Measurements from ENCODE around the gene RETREG1.
A peak's percentile ranks its signal among the peaks of the same experiment; 100 is the strongest.
"Not testable (repeated sequence)": the region's sequence is repeated elsewhere in the genome, so short reads cannot be mapped to it uniquely, and the experiment has no call there.

Gene RETREG1

DNA sequence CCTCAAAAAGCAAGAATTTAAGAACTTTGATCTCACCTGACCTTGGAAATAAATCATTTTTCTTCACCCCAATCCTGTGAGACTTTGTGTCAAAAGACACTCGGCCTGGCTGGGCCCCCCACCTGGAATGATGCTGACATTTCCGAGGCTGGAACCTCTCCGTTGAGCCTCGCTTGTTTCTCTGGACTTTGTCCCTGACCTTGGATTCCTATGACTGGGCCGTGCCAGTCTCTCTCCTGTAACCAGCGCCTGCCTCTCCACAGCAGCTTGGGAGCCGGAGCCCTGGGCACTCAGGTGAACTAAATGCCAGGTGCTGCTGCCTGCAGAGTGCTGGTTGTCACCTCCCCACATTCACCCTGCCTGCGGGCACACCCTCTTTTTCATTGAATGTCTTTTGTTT lies 62.7 kb downstream of the RETREG1 start:
- no peak for DNase-seq (ENCODE audit: low read depth in 2 of 2)

DNA sequence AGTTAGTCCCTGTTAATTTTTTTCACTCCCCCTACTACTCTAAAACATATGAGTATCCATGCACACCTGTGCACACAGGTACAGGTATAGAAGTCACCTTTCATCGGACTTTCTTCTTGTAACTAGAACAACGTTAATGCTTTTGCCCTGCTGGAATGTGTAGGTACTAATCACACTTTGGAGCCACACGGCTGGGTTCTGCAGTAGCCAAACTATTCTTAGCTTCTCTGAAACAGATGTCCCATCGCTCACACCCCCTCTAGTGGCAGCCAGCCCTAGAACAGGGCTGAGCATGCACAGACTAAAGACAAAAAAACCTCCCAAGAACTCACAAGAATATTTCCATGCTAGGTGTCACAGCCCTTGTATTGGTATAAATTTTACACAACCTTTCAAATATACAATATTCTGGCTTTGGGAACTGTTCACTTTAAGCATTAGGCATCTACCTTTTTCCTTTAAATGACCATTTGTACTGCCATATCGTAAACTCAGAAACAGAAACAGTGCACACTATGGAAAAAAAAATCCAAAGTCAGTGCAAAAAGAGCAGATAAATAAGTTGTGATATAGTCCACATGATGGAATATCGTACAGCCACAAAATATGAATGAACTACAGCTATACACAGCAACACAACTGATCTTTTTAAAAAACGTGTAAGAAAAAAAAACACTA lies 64.0 kb downstream of the RETREG1 start:
- DNase-seq (ENCODE audit: low read depth in 2 of 2) = peak; percentile 14 to 50

DNA sequence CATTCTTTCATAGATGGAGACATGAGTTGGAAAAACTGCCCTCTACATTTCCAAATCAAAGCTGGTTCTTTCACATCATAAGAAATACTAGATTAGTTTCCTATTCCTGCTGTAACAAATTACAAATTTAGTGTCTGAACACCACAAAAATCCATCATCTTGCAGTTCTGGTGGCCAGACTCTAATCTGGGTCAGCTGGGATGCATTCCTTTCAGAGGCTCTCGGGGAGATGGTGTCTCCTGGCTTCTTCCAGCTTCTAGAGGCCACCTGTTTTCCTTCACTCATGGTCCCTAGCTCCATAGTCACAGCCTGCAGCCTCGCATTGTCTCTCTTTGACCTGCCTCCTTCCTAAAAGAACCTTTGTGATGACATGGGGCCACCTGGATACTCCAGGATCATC lies 65.2 kb downstream of the RETREG1 start:
- no peak for DNase-seq (ENCODE audit: low read depth in 2 of 2)

DNA sequence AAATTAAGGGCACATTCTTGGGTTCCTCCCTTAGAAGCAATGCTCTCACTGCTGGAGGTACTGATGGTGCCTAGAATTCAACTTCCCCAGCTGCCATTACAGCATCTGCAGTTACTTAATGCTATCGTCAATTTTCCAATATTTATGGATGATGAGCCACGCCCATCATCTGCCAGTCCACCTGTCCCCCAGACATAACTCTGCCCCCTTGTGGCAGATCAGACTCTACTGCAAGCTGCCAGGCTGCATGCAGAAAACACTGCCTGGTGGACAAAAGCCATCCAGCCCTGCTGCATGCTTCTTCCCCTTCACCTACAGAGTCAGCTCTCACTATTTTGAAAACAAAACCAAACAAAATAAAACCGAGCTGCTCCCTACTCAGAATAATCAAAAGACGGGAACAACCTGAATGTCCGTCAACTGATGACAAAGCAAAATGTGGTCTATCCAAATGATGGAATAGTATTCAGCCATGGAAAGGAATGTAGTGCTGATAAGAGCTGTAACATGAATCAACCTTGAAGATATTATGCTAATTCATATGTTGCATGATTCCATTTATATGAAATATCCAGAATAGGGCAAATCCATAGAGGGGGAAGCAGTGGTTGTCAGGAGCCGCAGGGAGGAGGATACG lies 66.4 kb downstream of the RETREG1 start:
- peak in 1 of 2 experiments; percentile 30 for DNase-seq (ENCODE audit: low read depth in 2 of 2)

DNA sequence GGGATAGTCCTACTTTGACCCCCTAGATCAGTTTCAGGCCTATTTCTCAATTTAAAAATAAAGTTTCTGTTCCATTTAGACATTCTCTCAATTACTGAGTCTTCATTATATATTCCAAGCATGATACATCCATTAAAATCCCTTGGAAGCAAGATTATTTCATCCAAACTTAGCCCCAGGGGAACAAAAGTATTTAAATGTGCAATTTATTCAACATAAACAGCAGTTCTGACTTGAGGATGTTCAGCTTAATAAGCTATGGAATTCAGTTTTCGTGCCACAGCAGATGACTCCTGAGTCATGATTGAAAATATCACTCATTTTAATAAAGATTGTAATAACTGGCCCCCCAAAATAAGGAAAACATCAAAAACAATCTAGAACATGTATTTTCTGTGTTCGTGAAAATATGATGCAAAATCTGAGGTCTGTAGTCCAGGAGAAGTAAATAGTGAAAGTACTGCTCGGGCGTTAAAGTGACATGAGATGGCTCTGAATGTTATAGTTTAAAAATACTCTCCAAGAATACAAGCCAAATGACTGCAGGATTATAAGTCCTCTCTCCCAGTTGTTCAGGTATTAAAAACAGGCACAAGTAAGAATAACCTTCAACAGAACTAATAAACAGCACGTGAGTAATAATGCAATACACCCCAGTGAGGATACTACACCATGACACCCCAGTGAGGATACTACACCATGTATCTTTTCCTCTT lies 67.1 kb downstream of the RETREG1 start:
- no peak for DNase-seq (ENCODE audit: low read depth in 2 of 2)

DNA sequence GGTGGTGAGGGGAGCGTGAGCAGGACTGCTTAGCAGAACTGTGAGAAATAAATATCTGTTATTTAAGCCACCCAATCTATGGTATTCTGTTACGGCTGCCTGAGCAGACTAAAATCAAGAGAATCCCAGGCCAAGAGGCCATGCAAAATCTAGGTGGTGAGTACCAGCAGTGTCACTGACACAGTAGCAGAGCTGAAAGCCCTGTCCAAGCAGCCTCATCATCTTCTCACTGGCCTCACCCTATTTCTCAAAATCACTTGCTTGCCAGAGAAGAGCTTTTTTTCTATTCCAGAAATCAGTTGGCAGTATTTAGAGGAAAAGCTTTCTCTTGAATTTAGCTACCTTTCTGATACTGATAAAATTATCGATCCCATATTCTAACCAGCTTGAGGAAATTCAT lies 68.0 kb downstream of the RETREG1 start:
- DNase-seq (ENCODE audit: low read depth in 2 of 2) = no peak

DNA sequence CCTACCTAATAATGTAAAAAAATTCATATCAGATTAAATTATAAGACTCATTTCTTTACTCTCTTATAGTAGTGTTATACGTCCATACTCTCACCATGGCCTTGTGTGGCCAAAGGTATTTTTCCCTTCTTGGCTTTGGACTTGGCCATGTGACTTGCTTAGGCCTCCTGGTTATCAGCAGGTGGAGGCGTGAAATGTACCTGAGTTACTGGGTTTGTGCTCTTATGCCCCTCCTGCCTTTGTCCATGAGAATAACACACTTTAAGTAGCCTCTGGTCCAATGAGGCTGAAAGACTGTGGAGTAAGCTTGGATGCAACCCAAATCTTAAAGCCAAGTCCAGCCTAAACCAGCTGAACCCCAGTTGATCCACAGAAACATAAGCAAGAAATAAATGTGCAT lies 68.7 kb downstream of the RETREG1 start:
- DNase-seq (ENCODE audit: low read depth in 2 of 2) = no peak

DNA sequence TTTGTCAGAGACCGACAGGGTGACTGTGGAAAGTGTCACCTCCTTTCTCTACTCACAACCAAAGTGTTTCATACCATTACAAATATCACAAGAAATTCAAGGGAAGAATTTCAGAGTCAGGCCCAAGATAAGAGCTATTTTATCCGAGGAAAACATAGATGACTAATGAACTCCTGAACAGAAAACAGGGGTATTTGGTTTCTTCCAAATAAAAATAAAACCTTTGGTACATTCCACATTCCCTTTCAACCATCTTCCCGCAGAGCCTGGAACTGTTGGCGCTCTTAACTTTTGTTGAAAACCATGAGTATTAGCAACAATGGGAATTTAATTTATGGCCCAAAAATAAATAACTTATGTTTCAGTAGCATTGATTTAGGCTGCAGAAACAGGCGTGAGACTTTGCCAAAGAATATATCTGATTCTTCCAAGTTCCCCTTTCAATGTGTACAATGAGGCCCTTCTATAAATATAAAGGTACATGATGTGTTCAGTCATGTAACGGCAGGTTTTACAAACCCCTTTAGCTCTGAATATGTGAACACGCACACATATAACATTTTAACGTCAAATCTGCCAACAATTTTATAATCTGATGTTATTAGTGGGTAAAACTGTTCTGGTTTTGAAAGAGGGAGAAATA lies 69.5 kb downstream of the RETREG1 start:
- no peak for DNase-seq (ENCODE audit: low read depth in 2 of 2)

DNA sequence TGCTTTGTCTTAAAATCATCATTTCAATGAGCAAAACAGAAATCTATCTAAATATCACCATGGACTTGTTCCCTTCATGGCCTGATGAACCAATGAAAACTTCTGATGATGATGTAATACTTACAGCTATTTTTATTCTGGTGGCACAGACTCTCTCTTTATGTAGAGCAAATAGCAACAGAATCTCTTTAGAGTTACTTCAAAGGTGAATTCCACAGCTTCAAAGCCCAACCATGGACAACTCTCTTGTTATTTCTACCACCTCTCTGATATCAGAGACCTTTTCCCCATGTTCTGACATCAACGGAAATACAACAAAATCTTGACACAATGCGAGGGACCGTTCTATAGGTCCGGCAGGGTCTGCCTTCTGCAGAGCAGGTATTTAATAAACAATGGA lies 70.1 kb downstream of the RETREG1 start:
- DNase-seq (ENCODE audit: low read depth in 2 of 2) = no peak

DNA sequence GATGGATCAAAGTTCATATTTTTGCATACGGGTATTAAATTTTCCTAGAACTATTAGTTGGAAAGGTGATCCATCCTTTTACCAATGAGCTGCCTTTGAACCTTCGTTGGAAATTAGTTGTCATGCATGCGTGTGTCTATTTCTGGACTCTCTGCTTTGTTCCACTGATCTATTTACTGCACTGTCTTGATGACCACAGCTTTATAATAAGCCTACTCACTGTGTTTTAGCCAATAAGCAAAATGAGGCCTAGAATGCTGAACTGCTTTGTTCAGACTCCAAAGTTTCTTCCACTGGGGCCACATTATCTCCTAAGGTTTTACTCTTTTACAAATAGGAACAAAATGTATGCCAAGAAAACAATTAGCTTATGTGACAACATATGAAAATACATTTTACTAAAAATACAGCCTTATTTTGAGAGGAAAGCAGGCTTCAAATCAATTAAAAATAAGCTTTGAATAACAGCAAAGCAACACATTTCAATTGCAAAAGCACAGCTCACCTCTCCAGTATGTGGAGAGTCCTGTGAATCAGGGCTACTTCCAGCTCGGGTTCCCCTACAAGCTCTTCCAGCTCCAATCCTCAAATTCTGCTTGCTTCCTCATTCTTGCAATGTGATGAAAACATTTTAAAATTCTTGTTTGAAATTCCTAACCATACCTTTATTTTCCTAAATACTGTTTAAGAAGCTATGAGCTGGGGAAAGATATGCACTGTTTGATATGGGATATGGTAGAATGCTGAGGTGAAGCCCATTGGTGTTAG lies 72.0 kb downstream of the RETREG1 start:
- DNase-seq (ENCODE audit: low read depth in 2 of 2) = no peak

DNA sequence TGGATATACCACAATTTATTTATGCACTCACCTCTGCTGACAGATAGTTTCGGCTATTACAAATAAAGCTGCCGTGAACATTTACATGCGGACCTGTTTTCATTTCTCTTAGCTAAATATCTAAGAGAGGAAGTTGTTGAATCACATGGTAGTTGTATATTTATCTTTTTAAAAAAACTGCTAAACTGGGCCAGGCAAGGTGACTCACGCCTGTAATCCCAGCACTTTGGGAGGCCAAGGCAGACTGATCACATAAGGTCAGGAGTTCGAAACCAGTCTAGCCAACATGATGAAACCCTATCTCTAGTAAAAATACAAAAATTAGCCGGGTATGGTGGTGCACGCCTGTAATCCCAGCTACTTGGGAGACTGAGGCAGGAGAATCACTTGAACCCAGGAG lies 73.6 kb downstream of the RETREG1 start:
- DNase-seq (ENCODE audit: low read depth in 2 of 2) = not testable (repeated sequence)

DNA sequence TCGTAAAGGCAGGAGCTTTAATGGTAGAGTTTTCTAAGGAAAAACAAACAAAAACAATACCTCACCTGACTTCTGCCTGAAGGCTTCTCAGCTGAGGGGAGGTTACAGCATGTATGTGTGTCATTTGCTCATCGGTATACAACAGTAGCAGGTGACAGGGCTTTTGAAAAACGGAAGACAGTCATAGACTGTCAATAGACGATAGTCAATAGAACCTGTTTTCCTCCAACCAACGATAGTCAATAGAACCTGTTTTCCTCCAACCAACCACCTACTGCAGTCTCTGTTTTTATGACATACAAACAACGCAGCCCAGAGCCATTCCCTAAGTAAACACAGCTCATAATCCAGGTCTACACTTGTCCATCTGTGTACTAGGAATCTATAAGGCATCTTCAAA lies 74.6 kb downstream of the RETREG1 start:
- DNase-seq (ENCODE audit: low read depth in 2 of 2) = no peak

DNA sequence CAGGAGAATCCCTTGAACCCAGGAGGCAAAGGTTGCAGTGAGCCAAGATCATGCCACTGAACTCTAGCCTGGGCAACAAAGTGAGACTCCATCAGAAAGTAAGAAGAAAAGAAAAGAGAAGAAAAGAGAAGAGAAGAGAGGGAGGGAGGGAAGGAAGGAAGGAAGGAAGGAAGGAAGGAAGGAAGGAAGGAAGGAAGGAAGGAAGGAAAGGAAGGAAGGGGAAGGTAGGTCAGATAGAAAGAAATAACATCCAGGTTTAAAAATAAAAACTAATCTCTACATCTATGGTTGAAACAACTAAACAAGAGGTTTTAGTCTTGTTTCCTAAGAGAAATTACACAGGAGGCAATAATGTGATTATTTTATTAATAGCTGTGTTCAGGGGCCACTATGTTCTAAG lies 75.2 kb downstream of the RETREG1 start:
- not testable (repeated sequence) for DNase-seq (ENCODE audit: low read depth in 2 of 2)

DNA sequence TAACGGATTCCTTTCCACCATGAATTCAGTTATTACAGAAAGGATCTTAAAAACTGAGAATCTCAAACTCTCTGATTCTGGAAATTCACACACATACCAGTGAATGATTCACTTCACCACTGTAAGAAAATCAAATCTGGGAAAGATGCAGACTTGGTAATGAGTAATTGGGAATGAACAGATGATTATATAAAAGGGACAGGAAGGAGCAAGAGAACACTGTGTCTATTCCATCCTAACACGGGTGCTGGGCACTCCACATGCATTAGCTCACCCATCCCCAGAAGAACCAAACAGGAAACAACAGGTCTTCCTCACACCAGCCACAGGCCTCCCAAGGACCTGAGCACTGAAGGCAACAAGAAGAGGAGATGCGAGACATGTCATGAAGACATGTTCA lies 76.4 kb downstream of the RETREG1 start:
- DNase-seq (ENCODE audit: low read depth in 2 of 2) = no peak

DNA sequence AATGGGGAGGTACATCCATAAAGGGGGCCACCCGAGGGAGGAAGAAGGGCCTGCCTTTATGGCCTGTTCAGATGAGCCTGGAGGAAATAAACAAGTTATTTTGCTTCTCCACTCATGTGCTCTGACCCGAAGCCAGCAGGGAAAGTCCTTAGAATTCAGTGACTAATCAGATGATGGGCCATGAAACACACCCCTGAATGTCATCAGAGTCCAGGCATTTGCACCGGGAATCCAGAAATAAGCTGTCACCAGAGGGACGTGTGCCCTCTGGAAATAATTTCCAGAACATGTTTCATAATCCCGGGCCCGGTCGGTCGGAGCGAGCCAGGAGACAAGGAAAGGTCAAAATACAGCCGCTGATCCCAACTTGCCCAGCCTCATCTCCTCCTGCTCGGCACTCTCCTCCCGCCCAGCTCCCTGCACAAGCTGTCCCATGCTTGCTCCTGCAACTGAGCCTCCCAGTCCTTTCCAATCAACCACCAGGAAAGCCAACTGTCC lies 77.6 kb downstream of the RETREG1 start:
- no peak for DNase-seq (ENCODE audit: low read depth in 2 of 2)

DNA sequence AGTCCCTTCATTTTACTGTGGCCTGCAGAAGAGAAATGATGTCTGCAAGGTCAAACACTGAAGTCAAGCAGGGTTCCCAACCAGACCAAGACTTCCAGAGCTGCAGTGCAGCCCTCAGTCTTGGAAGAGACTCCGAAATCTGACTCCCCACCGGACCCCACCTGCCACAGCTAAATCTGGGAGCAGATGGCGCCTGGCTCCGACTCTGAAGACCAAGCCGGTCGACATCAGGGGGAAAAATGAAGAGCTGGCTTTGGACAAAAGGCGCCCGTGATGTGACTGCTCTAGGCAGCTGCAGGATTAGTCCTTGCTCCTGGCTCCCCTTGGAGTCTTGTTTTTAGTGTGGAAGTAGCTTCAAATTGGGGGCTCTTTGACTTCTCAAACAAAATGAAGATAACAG lies 78.8 kb downstream of the RETREG1 start:
- DNase-seq (ENCODE audit: low read depth in 2 of 2) = no peak

DNA sequence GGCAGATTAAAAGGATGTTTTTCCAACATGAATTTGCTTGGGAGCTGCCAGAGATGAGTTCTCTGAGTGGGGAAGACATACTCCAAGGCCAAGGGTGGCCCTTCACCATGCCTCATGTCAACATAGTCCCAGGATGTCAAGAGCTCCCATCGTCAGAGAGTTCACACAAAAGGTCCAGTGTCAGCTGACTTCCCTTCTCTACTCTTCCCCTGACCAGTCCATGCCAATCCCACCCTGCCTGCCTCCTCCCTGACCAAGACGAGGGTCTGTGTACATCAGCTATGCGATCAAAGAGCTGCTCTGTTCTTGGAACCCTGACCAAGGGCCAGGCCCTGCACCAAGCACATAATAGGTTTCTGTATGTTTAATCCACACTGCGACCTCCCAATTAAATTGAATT lies 80.0 kb downstream of the RETREG1 start:
- no peak for DNase-seq (ENCODE audit: low read depth in 2 of 2)

DNA sequence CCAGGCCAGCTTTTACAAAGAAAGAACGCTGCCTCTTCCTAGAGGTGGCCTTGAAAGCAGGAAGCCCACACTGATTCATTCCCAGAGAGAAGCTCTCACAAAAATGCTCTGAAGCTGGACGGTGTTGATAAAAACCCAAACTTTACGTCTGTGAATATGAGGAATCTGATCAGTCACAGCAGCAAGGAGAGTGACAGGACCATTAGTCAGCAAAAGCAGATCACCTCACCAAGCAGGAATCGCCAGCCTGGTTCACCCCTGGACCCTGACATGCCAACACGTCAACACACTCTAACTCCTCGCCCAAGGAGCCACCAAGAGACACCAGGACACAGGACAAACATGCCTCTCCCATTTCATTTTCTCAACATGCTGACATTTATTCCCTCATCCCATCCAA lies 80.6 kb downstream of the RETREG1 start:
- DNase-seq (ENCODE audit: low read depth in 2 of 2) = no peak

DNA sequence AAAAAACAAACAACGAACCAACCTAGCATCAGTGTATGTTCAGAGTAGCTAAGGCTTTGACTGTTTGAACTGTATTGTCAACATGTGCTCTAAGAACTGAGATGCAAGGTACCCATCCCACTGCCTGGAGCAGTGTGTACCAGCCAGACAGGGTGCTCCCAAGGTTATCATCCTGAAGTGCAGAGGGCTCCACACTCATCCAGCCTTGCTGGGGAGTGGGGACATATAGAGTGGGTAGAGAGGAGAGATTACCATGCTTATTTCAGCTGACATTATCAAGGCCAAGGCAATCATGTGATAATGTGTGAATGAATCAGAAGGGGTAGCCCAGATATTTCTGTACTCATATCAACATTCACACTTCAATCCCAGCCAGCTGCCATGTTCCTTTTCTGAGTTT lies 82.5 kb downstream of the RETREG1 start:
- no peak for DNase-seq (ENCODE audit: low read depth in 2 of 2)

DNA sequence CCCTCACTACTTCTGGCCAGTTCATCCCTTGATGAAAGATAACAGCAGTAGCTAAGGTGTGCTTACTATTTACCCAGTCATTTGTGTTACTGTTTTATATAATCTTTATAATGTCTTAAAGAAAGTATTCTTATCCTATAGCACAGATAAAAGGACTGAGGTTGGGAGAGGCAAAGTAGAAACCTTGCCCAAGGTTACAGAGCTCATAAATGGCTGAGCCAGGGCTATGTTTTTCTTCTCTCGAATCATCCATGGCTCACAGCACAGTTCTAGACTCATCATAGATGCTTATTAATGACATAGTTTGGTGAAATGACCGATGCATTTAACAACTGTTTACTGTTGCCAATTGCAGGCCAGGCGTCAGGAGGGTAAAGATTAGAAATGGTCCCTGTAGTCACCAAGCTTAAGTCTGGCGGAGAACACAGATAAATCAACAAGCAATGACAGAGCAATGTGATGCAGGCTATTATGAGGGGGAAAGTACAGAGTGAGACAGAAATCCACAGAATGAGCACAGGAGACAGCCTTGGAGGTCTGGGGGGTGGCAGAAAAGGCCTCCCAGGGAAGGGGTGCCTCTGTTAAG lies 85.6 kb downstream of the RETREG1 start:
- DNase-seq (ENCODE audit: low read depth in 2 of 2) = no peak

DNA sequence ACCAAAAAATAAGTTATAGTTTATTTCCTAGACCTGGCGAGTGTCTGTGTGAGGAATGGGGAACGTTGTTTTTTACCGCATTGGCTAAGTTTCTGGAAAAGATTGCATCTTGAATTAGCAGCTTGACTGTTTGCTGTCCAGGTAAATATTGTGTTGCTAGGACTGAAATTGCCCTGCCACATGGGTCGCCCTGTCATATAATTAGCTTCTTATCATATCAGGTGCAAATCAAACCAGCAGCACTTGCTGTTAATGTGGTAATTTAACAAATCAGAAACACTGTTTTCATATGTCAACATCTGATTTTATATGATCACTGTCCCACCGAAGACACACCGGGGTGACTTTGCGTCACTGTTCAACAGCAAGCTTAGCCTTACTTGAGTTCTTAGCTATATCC lies 87.5 kb downstream of the RETREG1 start:
- no peak for DNase-seq (ENCODE audit: low read depth in 2 of 2)

Measured in stimulated activated CD4-positive, alpha-beta T cell treated with anti-CD3 and anti-CD28 coated beads, Interleukin-12 subunit alpha, Interleukin-12 subunit beta, amount 100 ng/mL, for 24 hours (primary cell).